Measurements from ENCODE around the gene SPG21. TPM values are rescaled to one million over a fixed set of nuclear protein-coding genes. Genes with fewer than 3 reads are reported as not detected.

Gene SPG21
- total and polyA plus RNA-seq, 11 donors, result 34.9 to 70.3 (median 48.7) TPM

- Histone ChIP-seq H3K9me3 (no peaks in the 10 kb centered on the region), H3K4me1 (peaks cover 0 to 5% (median under 1%) of the 10 kb centered on the region in 12 donors), H3K27me3 (no peaks in the 10 kb centered on the region), H3K36me3 (no peaks in the 10 kb centered on the region), H3K27ac (no peak overlapping the region), H3K4me3 (no peak overlapping the region)
- 95 to 100% (median 95%) methylated on average over 2 to 9 of the region's 9 CpGs for WGBS, 4 donors
- no peak for TF ChIP-seq CTCF (IDR thresholded peaks at IDR 0.05)
- no peak for TF ChIP-seq POLR2A (IDR thresholded peaks at IDR 0.05)
- intact Hi-C loops (cut with DNase I), result no loop called here
- ATAC-seq, result no peak
- DNase-seq, result no peak
Measured at GRCh38 chr15:64917211-64917610, 72.5 kb downstream of the SPG21 start.

DNA sequence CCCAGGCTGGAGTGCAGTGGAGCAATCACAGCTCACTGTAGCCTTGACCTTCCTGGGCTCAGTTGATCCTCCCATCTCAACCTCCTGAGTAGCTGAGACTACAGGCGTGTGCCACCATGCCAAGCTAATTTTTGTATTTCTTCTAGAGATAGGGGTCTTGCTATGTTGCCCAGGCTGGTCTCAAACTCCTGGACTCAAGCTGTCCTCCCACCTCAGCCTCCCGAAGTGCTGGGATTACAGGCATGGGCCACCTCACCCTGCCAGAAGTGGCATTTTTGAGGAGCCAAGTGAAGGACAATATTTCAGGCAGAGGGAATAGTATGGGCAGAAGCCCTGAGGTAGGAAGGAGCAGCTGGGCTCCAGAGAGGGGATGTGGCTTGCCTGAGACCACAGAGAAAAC, 73.3 kb downstream of the SPG21 start:
- Histone ChIP-seq H3K9me3 (no peaks in the 10 kb centered on the region), H3K4me1 (peaks cover 0 to 12% (median 2%) of the 10 kb centered on the region in 12 donors), H3K27me3 (no peaks in the 10 kb centered on the region), H3K36me3 (no peaks in the 10 kb centered on the region), H3K4me3 (no peak overlapping the region), H3K27ac (no peak overlapping the region)
- intact Hi-C loops (cut with DNase I), result no loop called here
- no peak for DNase-seq
- ATAC-seq, result no peak
- 91 to 100% (median 97%) methylated on average over 2 of the region's 2 CpGs for WGBS, 4 donors
- TF ChIP-seq CTCF (IDR thresholded peaks at IDR 0.05) (no peak), POLR2A (IDR thresholded peaks at IDR 0.05) (no peak)

GRCh38 chr15:64915518-64916227, 74.0 kb downstream of the SPG21 start:
- Histone ChIP-seq H3K27ac (no peak overlapping the region), H3K4me3 (no peak overlapping the region), H3K9me3 (no peaks in the 10 kb centered on the region), H3K27me3 (no peaks in the 10 kb centered on the region), H3K4me1 (peaks cover 0 to 16% (median 7%) of the 10 kb centered on the region in 12 donors), H3K36me3 (no peaks in the 10 kb centered on the region)
- intact Hi-C loops (cut with DNase I), result no loop called here
- no peak for TF ChIP-seq POLR2A (IDR thresholded peaks at IDR 0.05)
- no peak for TF ChIP-seq CTCF (IDR thresholded peaks at IDR 0.05)
- WGBS, 4 donors, result 62 to 72% (median 66%) methylated on average over 13 of the region's 13 CpGs
- no peak for DNase-seq
- no peak for ATAC-seq

Other genes with a start within 250 kb of the SPG21 start
- gene RBPMS2, start 214.3 kb downstream of the SPG21 start, total RNA-seq, result 100 to 1,000 TPM in 7 of 9 donors, 10 to 100 TPM in 2; 49.8 to 530 (median 189) TPM
- gene RBPMS2, start 214.3 kb downstream of the SPG21 start, polyA plus RNA-seq, result 100 to 1,000 TPM; 238 to 408 TPM
- 1 to 10 TPM in 2 of 9 donors, under 1 TPM in 5, not detected in 2; 0.23 to 4.6 (median 0.52) TPM for gene PIF1, start 164.3 kb downstream of the SPG21 start, total RNA-seq
- gene PIF1, start 164.3 kb downstream of the SPG21 start, polyA plus RNA-seq, result under 1 TPM; 0.40 to 0.88 TPM
- gene PLEKHO2, start 148.0 kb downstream of the SPG21 start, total RNA-seq, result 10 to 100 TPM in 3 of 9 donors, 1 to 10 TPM in 6; 7.0 to 50.8 (median 9.2) TPM
- 10 to 100 TPM in 1 of 2 donors, 1 to 10 TPM in 1; 5.3 to 13.4 TPM for gene PLEKHO2, start 148.0 kb downstream of the SPG21 start, polyA plus RNA-seq
- gene ANKDD1A, start 78.0 kb downstream of the SPG21 start, total RNA-seq, result 1 to 10 TPM in 5 of 9 donors, under 1 TPM in 4; 0.42 to 3.4 (median 1.1) TPM
- 1 to 10 TPM in 1 of 2 donors, under 1 TPM in 1; 0.88 to 1.2 TPM for gene ANKDD1A, start 78.0 kb downstream of the SPG21 start, polyA plus RNA-seq
- gene MTFMT, start 39.7 kb upstream of the SPG21 start, total RNA-seq, result 10 to 100 TPM; 14.3 to 41.0 (median 20.5) TPM
- gene MTFMT, start 39.7 kb upstream of the SPG21 start, polyA plus RNA-seq, result 10 to 100 TPM in 1 of 2 donors, 1 to 10 TPM in 1; 6.0 to 14.4 TPM
- not detected for gene SLC51B, start 55.5 kb upstream of the SPG21 start, total RNA-seq
- under 1 TPM in 1 of 2 donors, not detected in 1; 0.08 TPM for gene SLC51B, start 55.5 kb upstream of the SPG21 start, polyA plus RNA-seq
- 10 to 100 TPM in 7 of 9 donors, 1 to 10 TPM in 2; 8.3 to 35.0 (median 12.2) TPM for gene RASL12, start 78.1 kb upstream of the SPG21 start, total RNA-seq
- 10 to 100 TPM; 13.3 to 13.7 TPM for gene RASL12, start 78.1 kb upstream of the SPG21 start, polyA plus RNA-seq
- 10 to 100 TPM in 1 of 9 donors, 1 to 10 TPM in 8; 3.2 to 11.8 (median 4.2) TPM for gene KBTBD13, start 86.8 kb upstream of the SPG21 start, total RNA-seq
- 1 to 10 TPM in 1 of 2 donors, under 1 TPM in 1; 0.78 to 9.0 TPM for gene KBTBD13, start 86.8 kb upstream of the SPG21 start, polyA plus RNA-seq
- gene UBAP1L, start 125.3 kb upstream of the SPG21 start, total RNA-seq, result 1 to 10 TPM in 7 of 9 donors, under 1 TPM in 2; 0.93 to 2.2 (median 1.3) TPM
- 1 to 10 TPM in 1 of 2 donors, under 1 TPM in 1; 0.51 to 1.8 TPM for gene UBAP1L, start 125.3 kb upstream of the SPG21 start, polyA plus RNA-seq
- gene PDCD7, start 143.9 kb upstream of the SPG21 start, total RNA-seq, result 10 to 100 TPM in 8 of 9 donors, 1 to 10 TPM in 1; 9.5 to 21.9 (median 13.9) TPM
- gene PDCD7, start 143.9 kb upstream of the SPG21 start, polyA plus RNA-seq, result 10 to 100 TPM; 10.6 to 11.1 TPM
- 10 to 100 TPM; 43.8 to 64.8 (median 57.2) TPM for gene CLPX, start 195.4 kb upstream of the SPG21 start, total RNA-seq
- gene CLPX, start 195.4 kb upstream of the SPG21 start, polyA plus RNA-seq, result 10 to 100 TPM; 11.2 to 29.2 TPM
- 10 to 100 TPM in 6 of 9 donors, 1 to 10 TPM in 3; 6.2 to 58.5 (median 12.3) TPM for gene CILP, start 221.6 kb upstream of the SPG21 start, total RNA-seq
- 10 to 100 TPM in 1 of 2 donors, under 1 TPM in 1; 0.76 to 12.0 TPM for gene CILP, start 221.6 kb upstream of the SPG21 start, polyA plus RNA-seq